MM.1S (cell line): ENCODE measurements around the gene ABCB8.

ENCODE experiments used
- DNase-seq: peaks from one replicate; pipeline ENCODE4 v3.0.0-alpha.2; 2015
- H2AFZ ChIP-seq: fragments of 300-600 bp; sonication (generic); 2 replicates; pipeline ENCODE4 v1.6.0; 2016; ENCODE audit warnings: antibody characterized with exemption, low read length
- H3F3A ChIP-seq: fragments of 300-600 bp; sonication (generic); 2 replicates; pipeline ENCODE4 v1.6.1; 2016; ENCODE audit warnings: mild to moderate bottlenecking, antibody characterized with exemption, low read length, moderate library complexity, mixed read lengths; ENCODE audit not compliant: insufficient read depth
- H3K27ac ChIP-seq: fragments of 300-600 bp; sonication (generic); 2 replicates; pipeline ENCODE4 v1.5.1; 2016; ENCODE audit warnings: mild to moderate bottlenecking, low read length
- H3K27me3 ChIP-seq: fragments of 300-600 bp; sonication (generic); replicated peaks from 2 replicates; pipeline ENCODE4 v1.6.0; 2016; ENCODE audit warnings: low read length; ENCODE audit not compliant: insufficient read depth
- H3K36me3 ChIP-seq: fragments of 300-600 bp; sonication (generic); replicated peaks from 2 replicates; pipeline ENCODE4 v1.6.1; 2016; ENCODE audit warnings: mild to moderate bottlenecking, low read length, mixed read lengths; ENCODE audit not compliant: insufficient read depth
- H3K4me1 ChIP-seq: fragments of 300-600 bp; sonication (generic); 2 replicates; pipeline ENCODE4 v1.6.1; 2016; ENCODE audit warnings: low read length, mixed read lengths
- H3K4me2 ChIP-seq: fragments of 300-600 bp; sonication (generic); 2 replicates; pipeline ENCODE4 v1.6.0; 2016; ENCODE audit warnings: low read depth, low read length
- H3K4me3 ChIP-seq: fragments of 300-600 bp; sonication (generic); 2 replicates; pipeline ENCODE4 v1.5.1; 2016; ENCODE audit warnings: low read length, mixed read lengths
- H3K79me2 ChIP-seq: fragments of 300-600 bp; sonication (generic); 2 replicates; pipeline ENCODE4 v1.6.1; 2016; ENCODE audit warnings: mixed run types, low read length, mixed read lengths
- H3K9ac ChIP-seq: fragments of 300-600 bp; sonication (generic); 2 replicates; pipeline ENCODE4 v1.6.1; 2016; ENCODE audit warnings: low read length, mixed read lengths
- H3K9me2 ChIP-seq: fragments of 300-600 bp; sonication (generic); replicated peaks from 2 replicates; pipeline ENCODE4 v1.6.1; 2016; ENCODE audit warnings: mild to moderate bottlenecking, low read length, mixed read lengths; ENCODE audit not compliant: insufficient read depth
- H3K9me3 ChIP-seq: fragments of 300-600 bp; sonication (generic); replicated peaks from 2 replicates; pipeline ENCODE4 v1.6.1; 2016; ENCODE audit warnings: mild to moderate bottlenecking, low read length, mixed read lengths; ENCODE audit not compliant: insufficient read depth
- H4K20me1 ChIP-seq: fragments of 300-600 bp; sonication (generic); 2 replicates; pipeline ENCODE4 v1.6.1; 2016; ENCODE audit warnings: mild to moderate bottlenecking, low read length, moderate library complexity, mixed read lengths; ENCODE audit not compliant: insufficient read depth
- EZH2 ChIP-seq: fragments of 300-600 bp; sonication (generic); optimal IDR thresholded peaks from 2 replicates; pipeline ENCODE3; 2017; ENCODE audit warnings: low read depth, mild to moderate bottlenecking, antibody characterized with exemption, low read length, mixed read lengths
- EZH2phosphoT487 ChIP-seq: fragments of 300-600 bp; sonication (generic); IDR thresholded peaks from 2 replicates; pipeline ENCODE4 v1.6.1; 2018; ENCODE audit warnings: antibody characterized with exemption, low read length
- TF ChIP-seq, protein P1 (sequence below): fragments of 300-600 bp; sonication (generic); IDR thresholded peaks from 2 replicates; pipeline ENCODE4 v1.5.1; 2016; ENCODE audit warnings: antibody characterized with exemption, low read length, mixed read lengths

Gene ABCB8

DNA sequence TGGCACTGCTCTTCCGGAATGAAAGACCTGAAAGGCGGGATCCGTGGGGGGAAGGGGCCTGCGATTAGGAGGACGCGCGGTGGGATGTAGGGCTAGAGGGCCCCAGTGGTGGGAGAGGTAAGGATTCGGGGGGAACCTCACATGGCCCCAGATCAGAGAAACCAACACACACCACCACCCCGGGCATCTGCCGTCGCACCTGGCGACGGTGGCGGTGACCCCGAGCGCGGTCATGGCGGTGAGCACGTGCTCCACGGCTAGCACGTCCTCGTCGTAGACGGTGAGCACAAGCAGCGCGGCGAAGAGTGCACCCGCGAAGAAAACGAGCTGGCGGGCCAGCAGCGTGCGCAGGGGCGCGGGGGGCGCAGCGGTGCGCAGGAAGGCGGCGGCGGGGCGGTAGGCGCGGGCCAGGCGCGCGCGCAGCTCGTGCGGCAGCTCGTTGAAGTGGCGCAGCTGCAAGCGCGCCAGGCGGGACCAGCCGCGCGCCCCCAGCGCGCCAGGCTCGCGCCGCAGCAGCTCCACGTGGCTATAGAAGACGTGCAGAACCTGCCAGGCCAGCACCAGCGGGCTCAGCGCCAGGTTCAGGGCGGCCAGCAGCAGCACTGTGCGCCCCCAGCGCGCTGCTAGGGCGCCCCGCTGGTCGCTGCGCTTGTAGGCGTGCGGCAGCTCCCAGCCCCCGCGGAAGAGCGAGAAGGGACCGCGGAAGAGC, 9.7 kb upstream of the ABCB8 start:
- Histone ChIP-seq H3K9me2 (no peaks in the 10 kb centered on the region), H4K20me1 (no peaks in the 10 kb centered on the region), H3K27me3 (peaks cover 53% of the 10 kb centered on the region), H3K4me3 (0 out of 2 replicates have a peak overlapping the region, but pooled peaks have one; percentile 29), H3K79me2 (no peaks in the 10 kb centered on the region), H3K36me3 (no peaks in the 10 kb centered on the region), H3K27ac (no peak overlapping the region), H3K9me3 (no peaks in the 10 kb centered on the region), H3K4me2 (peak overlapping the region; percentile 76), H3K4me1 (0 out of 2 replicates have a peak, but pooled peaks cover 6% of the 10 kb centered on the region), H2AFZ (peak overlapping the region; percentile 66; the same call in 1 of the 2 replicates), H3K9ac (no peak overlapping the region), H3F3A (no peaks in the 10 kb centered on the region)
- no peak for DNase-seq
- TF ChIP-seq EZH2, result no peak
- TF ChIP-seq, protein P1, sequence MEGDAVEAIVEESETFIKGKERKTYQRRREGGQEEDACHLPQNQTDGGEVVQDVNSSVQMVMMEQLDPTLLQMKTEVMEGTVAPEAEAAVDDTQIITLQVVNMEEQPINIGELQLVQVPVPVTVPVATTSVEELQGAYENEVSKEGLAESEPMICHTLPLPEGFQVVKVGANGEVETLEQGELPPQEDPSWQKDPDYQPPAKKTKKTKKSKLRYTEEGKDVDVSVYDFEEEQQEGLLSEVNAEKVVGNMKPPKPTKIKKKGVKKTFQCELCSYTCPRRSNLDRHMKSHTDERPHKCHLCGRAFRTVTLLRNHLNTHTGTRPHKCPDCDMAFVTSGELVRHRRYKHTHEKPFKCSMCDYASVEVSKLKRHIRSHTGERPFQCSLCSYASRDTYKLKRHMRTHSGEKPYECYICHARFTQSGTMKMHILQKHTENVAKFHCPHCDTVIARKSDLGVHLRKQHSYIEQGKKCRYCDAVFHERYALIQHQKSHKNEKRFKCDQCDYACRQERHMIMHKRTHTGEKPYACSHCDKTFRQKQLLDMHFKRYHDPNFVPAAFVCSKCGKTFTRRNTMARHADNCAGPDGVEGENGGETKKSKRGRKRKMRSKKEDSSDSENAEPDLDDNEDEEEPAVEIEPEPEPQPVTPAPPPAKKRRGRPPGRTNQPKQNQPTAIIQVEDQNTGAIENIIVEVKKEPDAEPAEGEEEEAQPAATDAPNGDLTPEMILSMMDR, result no peak
- no peak for TF ChIP-seq EZH2phosphoT487

- Histone ChIP-seq H3K9me2 (no peaks in the 10 kb centered on the region), H3F3A (no peaks in the 10 kb centered on the region), H3K4me3 (no peak overlapping the region), H3K9me3 (no peaks in the 10 kb centered on the region), H3K27ac (no peak overlapping the region), H3K4me1 (0 out of 2 replicates have a peak, but pooled peaks cover 6% of the 10 kb centered on the region), H2AFZ (no peak overlapping the region), H3K79me2 (no peaks in the 10 kb centered on the region), H3K27me3 (peaks cover 53% of the 10 kb centered on the region), H4K20me1 (no peaks in the 10 kb centered on the region), H3K36me3 (no peaks in the 10 kb centered on the region), H3K9ac (no peak overlapping the region), H3K4me2 (no peak overlapping the region)
- DNase-seq, result no peak
- TF ChIP-seq, protein P1, result no peak
- TF ChIP-seq EZH2phosphoT487 (no peak), EZH2 (no peak)
These were observed 9.2 kb upstream of the ABCB8 start for GRCh38 chr7:151019130-151019447.

GRCh38 chr7:151020231-151020630, 8.0 kb upstream of the ABCB8 start:
- H2AFZ ChIP-seq, result no peak overlapping the region
- H3K9me2 ChIP-seq, result no peaks in the 10 kb centered on the region
- H3K27ac ChIP-seq, result no peak overlapping the region
- H3K9ac ChIP-seq, result no peak overlapping the region
- no peak overlapping the region for H3K4me2 ChIP-seq
- DNase-seq, result no peak
- 0 out of 2 replicates have a peak, but pooled peaks cover 3% of the 10 kb centered on the region for H3K4me1 ChIP-seq
- H3K27me3 ChIP-seq, result peaks cover 51% of the 10 kb centered on the region
- H3K36me3 ChIP-seq, result no peaks in the 10 kb centered on the region
- H3K9me3 ChIP-seq, result no peaks in the 10 kb centered on the region
- H4K20me1 ChIP-seq, result no peaks in the 10 kb centered on the region
- no peak overlapping the region for H3K4me3 ChIP-seq
- TF ChIP-seq, protein P1, result no peak
- TF ChIP-seq EZH2, result no peak
- H3F3A ChIP-seq, result no peaks in the 10 kb centered on the region
- no peaks in the 10 kb centered on the region for H3K79me2 ChIP-seq
